Airway epithelial cell (primary cell): ENCODE results near the gene GNPDA1. TPM values are rescaled to one million over a fixed set of nuclear protein-coding genes. Genes with fewer than 3 reads are reported as not detected.

Source experiments
- total RNA-seq: library from RNA; depleted of rRNA; stranded (reverse); fragments of >200 nt; gene quantifications from 2 replicates; pipeline ENCODE4 v1.2.3, GENCODE V29; 2015

The GNPDA1 gene
- total RNA-seq = 31.4 and 46.5 TPM in 2 replicates

DNA sequence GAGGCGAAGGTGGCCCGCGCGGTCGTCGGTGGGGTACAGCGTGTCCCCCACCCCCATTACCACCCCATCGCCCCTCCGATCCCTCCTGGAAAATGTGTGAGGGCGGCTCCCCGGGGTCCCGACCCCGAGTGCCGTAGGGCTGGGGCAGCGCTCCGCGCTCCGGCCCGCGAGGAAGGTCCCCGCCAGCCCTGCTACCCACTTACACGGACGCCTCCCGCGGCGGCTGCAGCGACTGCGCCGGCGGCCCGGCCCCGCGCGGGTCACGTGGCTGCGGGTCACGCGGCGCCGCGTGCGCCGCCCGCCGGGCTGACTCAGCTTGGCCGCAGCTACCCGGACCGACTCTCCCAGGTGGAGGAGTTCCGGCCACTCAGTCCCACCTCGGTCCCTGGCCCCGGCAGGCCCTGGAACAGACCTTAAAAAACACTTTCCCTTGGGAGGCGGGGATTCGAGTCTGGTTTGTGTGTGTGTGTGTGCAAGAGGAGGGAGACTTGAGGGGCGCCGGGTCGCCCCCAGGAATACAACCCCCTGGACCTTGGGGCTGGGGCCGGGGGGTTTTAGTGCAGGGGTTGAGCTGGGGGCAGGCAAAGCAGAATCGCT is at the start of gene GNPDA1:
TSS of gene GNPDA1 (minus strand) at position 236 of the 597 bp plus-strand sequence. CDS start 992 bp downstream, outside the sequence.

DNA sequence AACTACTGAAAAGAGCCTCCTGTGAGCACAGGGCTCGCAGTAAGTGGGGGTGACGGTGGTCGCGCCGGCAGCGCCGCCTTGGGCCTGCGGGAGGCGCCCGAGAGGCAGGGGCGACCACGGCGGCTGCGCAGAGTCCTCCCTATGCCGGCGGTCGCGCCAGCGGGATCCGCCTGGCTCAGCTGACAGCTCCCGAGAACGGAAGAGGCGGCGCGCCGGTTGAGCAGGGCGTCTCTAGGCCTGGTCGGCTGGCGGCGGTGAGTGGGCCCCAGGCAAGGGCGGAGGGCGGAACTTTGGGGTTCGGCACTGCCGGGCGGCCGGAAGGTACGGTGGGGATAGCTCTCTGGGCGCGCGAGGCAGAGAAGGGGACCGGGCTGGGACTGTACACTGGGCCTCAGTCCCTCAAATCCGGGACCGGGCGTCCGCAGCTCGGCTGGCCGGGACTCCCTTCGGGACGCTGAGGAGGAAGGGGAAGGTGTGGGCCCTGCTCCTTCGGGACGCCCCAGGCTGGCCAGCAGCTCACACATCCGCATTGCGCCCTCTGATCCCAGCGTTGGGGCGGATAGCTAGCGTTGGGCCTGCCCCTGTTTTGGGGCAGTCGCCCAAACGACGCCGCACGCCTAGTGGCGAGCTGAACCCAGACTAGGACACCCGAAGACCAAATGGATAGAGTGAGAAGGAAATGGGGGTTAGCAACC is 43.8 kb downstream of the GNPDA1 start, which contains the start of gene RNF14:
TSS of gene RNF14 (plus strand) at position 192 of the 695 bp plus-strand sequence. CDS start 4,484 bp downstream, outside the sequence.

DNA sequence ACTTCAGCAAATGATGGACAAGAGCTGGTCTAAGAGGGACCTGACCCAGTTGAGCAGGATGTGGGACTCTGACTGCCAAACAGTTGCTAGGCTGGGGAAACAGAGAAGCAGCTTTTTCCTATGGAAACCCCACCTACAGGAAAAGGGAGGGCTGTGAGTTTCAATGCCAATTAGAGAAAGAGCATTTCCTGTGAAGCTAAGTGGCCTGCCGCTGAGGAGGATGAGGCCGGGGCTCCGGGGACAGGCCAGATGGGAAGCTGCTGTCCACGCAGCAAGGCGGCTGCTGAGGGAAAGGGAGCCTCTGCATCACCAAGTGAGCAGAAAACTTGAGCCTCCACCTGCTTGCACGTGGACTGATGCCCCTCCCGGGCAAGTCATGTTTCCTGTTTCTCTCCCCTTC is 54.7 kb downstream of the GNPDA1 start, which contains the start of gene PCDH12:
TSS of gene PCDH12 (minus strand) at position 90 of the 400 bp plus-strand sequence. CDS start 351 bp downstream, outside the sequence.

Other genes starting within 250 kb of the GNPDA1 start
- gene PCDH1, start 134.6 kb downstream of the GNPDA1 start, total RNA-seq = 50.3 and 60.9 TPM in 2 replicates
- gene DELE1, start 89.2 kb downstream of the GNPDA1 start, total RNA-seq = 32.1 and 39.6 TPM in 2 replicates
- gene PCDH12, start 54.8 kb downstream of the GNPDA1 start, total RNA-seq = 0.21 TPM in 1 of 2 replicates, not detected in the other
- gene RNF14, start 43.9 kb downstream of the GNPDA1 start, total RNA-seq = 31.8 and 41.9 TPM in 2 replicates
- gene NDFIP1, start 95.8 kb upstream of the GNPDA1 start, total RNA-seq = 35.7 and 71.0 TPM in 2 replicates